Head of caudate nucleus (tissue), 42 donors: Measurements from ENCODE around the gene GH2.

Source experiments
- DNase-seq, 42 donors: peaks; one replicate each; pipeline versions ENCODE4 v3.0.0 to v3.0.0-alpha.2; 2020 to 2021; ENCODE audit warnings: mixed read lengths in 7 of 42
- intact Hi-C: fragments of 100-400 bp; cut with DNase I; formaldehyde crosslinking; loops from one replicate; pipeline ENCODE4 v1.15.0; 2022

GH2 gene

DNA sequence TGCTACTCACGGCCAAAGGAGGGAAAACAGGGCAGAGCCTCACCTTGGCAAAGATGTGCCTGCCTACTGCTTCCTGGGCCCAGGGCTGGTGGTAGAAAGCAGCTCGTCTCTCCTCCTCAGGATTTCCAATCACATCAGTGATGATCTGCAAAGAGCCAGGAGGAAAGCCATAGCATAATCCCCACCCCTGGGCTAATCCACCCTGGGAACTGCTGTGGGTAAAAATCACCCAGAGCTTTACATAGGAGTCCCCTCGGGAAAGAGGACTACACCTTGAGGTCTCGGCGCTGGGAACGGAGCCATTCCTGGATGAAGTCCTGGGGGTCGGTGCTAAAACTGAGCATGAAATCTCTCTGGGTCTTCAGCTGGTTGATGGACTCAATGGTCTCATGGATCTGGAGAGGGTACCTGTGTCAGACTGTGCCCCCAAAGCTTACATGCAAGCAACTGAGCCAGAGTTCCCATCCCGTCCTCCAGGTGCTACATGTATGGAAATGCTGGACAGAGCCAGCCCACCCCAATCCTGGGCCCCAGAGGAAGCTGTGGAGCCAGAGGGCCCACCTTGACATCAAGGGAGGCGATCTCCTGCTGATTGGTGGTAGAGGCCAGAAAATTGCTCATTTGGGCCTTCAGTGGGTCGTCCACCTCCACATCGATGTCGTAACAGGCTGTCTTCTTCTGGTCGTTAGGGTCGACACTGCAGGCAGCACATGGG is 48.6 kb downstream of the GH2 start:
- intact Hi-C loops, result no loop called here
- no peak for DNase-seq

DNA sequence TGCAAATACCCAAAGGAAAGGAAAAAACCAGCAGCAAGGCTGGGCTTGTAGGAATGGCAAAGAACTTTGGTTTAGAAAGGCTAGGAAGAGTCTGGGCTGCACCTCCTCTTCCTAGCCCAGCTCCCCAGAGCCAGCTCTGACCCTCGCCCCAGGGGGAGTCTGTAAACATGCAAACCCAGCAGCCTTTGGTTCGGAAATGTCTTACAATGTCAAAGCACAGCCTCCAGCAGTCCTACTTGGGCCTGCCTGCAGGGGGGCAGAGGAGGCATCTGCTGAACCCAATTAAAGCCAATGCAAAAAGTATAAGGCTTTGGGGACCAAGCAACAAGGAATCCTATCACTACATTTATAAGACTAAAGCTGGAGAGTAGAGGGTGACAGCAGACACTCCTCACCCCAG is 49.3 kb downstream of the GH2 start:
- no peak for DNase-seq
- intact Hi-C loops, result no loop called here

DNA sequence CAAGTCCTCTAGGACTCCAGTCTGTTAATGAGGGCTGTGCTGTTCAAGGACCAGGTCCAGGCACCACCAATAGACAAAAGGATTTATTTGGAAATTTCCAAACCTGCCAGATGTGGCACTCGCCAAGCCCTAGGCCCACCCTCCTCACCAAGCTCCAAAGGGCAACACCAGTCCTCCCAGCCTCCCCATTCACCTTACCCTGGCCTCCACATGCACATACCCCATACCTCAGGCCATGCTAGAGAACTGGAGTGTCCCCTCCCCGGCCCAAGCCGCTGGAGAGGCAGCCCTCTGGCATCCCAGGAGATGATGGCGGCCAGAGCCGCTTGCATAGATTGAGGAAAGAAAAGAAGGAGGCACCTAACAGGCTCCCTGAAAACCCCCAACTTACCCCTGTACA is 49.7 kb downstream of the GH2 start:
- DNase-seq, result no peak
- intact Hi-C loops, result no loop called here

DNA sequence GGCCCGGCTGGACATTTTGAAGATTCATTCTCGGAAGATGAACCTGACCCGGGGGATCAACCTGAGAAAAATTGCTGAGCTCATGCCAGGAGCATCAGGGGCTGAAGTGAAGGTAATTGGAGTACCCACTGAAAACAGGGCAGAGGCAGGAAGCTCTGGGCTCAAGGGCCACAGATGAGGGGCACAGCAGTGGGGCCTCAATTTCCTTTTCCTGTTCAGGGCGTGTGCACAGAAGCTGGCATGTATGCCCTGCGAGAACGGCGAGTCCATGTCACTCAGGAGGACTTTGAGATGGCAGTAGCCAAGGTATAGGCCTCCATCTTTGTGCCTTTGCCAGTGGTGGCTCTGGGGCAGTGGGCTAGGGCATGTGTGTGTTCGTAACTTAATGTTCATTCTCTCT is 50.2 kb downstream of the GH2 start:
- intact Hi-C loops, result no loop called here
- DNase-seq, result no peak

DNA sequence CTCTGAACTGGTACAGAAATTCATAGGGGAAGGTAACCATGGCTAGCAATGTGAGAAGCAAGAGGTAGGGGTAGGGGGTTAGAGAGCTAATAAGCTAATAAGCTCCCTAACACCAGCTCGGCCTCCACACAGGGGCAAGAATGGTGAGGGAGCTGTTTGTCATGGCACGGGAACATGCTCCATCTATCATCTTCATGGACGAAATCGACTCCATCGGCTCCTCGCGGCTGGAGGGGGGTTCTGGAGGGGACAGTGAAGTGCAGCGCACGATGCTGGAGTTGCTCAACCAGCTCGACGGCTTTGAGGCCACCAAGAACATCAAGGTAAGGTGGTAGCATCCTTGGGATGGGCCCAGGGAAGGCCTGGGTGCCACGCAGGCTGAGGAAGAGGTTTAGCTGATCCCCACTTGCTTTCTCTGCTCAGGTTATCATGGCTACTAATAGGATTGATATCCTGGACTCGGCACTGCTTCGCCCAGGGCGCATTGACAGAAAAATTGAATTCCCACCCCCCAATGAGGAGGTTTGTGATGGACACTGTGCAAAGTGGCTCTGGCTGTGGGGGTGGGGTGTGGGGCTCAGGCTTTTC is 50.7 kb downstream of the GH2 start:
- DNase-seq, result no peak
- intact Hi-C loops, result no loop called here

DNA sequence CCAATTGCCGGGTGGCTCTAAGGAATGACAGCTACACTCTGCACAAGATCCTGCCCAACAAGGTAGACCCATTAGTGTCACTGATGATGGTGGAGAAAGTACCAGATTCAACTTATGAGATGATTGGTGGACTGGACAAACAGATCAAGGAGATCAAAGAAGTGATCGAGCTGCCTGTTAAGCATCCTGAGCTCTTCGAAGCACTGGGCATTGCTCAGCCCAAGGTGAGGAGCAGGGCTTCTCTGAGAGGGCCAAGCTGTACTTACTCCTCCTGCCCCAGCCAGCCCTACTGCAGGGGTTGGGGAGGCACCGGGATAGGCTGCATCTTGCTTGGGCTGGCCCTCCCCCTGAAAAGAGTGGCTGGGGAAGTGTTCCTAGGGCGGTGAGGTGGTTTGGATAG is 51.5 kb downstream of the GH2 start:
- intact Hi-C loops, result no loop called here
- no peak for DNase-seq
